HG02870 (cell line): ENCODE results near the gene PDCD11.
"Not testable (repeated sequence)": the region's sequence is repeated elsewhere in the genome, so short reads cannot be mapped to it uniquely, and the experiment has no call there.

Experiments used
- ATAC-seq: cut with Tn5 transposase; IDR thresholded peaks from one replicate; pipeline ENCODE4 v1.9.1; 2021; ENCODE audit warnings: mild to moderate bottlenecking, moderate library complexity; ENCODE audit not compliant: unreplicated experiment

Gene PDCD11, protein sequence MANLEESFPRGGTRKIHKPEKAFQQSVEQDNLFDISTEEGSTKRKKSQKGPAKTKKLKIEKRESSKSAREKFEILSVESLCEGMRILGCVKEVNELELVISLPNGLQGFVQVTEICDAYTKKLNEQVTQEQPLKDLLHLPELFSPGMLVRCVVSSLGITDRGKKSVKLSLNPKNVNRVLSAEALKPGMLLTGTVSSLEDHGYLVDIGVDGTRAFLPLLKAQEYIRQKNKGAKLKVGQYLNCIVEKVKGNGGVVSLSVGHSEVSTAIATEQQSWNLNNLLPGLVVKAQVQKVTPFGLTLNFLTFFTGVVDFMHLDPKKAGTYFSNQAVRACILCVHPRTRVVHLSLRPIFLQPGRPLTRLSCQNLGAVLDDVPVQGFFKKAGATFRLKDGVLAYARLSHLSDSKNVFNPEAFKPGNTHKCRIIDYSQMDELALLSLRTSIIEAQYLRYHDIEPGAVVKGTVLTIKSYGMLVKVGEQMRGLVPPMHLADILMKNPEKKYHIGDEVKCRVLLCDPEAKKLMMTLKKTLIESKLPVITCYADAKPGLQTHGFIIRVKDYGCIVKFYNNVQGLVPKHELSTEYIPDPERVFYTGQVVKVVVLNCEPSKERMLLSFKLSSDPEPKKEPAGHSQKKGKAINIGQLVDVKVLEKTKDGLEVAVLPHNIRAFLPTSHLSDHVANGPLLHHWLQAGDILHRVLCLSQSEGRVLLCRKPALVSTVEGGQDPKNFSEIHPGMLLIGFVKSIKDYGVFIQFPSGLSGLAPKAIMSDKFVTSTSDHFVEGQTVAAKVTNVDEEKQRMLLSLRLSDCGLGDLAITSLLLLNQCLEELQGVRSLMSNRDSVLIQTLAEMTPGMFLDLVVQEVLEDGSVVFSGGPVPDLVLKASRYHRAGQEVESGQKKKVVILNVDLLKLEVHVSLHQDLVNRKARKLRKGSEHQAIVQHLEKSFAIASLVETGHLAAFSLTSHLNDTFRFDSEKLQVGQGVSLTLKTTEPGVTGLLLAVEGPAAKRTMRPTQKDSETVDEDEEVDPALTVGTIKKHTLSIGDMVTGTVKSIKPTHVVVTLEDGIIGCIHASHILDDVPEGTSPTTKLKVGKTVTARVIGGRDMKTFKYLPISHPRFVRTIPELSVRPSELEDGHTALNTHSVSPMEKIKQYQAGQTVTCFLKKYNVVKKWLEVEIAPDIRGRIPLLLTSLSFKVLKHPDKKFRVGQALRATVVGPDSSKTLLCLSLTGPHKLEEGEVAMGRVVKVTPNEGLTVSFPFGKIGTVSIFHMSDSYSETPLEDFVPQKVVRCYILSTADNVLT (N-terminal part only)

DNA sequence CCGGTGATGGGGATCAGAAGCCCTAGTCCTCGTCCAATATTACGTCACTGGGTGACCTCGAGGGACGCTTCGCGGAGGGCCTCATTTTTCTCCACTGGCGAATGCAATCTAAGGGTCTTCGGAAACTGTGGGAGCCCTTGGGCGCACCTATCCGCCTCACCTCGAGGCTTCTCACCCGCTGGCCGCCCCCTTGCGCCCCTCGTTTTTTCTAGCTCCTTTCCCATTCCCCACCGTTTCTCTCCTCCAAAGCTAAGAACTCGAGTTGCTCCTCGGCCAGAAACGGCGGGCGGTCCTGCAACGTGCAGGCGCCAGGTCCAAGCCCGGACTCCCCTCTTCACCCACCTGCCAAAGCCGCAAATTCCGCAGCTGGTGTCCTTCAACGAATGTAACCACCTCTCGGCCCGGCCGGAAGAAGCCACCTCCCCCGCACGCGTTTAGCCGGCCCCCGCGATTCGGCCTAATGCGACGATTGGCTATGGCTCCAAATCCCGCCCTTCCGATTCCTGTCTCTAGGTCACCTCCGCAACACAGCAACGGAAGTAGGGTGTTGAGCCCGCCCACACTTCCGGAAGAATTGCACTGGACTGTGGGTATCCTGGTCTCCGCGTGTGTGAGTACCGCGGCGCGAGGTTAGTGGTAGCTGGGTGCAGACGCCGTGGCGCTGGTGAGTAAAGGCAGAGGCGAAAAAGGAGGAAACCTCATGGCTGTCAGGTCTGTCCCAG is at the start of gene PDCD11, which contains the start of gene ATP5MK:
TSS of gene PDCD11 (plus strand) at position 560 of the 722 bp plus-strand sequence. CDS start 1,801 bp downstream, outside the sequence.
TSS of gene ATP5MK (minus strand) at position 409 of the 722 bp plus-strand sequence. CDS start 4,018 bp downstream, outside the sequence.
- peak; percentile 99 for ATAC-seq

DNA sequence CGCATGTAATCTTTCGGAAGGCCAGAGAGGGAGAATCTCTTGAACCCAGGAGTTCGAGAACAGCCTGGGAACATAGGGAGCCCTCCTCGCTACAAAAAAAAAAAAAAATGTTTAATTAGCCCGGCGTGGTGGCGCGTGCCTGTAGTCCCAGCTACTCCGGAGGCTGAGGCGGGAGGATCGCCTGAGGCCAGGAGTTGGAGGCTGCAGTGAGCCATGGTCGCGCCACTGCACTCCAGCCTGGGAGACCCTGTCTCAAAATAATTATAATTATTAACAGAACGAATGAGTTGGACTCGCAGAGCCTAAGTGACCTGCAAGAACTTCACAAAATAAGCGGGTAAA is 46.3 kb upstream of the PDCD11 start:
- ATAC-seq, result no peak

DNA sequence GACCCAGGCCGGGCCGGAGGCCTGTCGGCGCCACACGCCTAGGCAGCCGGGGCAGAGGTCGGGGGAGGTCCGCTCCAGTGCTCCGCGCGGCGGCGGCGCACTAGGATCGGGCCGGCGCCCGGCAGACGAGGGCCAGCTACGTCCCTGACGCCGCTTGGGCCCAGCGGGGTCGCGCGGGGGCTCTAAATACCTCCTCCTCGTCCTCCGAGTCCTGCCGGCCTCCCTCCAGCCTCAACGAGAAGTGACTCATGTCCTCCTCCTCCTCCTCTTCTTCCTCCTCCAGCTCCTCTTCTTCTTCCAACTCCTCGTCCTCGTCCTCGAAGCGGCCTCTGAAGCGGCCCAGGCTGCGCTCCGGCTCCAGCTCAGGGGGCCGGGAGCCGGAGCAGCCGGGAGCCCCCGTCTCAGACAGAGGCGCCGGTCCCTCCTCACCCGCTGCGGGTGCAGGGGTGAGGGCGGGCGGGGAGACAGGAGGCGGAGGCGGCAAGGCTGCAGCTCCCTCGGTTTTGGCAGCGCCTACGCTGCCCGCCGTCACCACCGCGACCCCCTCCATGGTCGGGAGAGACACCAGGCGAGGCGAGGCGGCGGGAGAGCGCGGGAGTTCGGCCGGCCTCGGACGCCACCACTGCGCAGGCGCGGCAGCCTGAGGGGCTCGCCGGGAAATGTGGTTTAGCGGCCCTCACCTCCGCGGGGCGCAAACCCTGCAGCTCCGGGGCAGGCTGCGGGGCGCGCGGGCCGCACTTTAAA is 45.7 kb upstream of the PDCD11 start, which contains the start of gene PCGF6:
TSS of gene PCGF6 (minus strand) at position 624 of the 744 bp plus-strand sequence. CDS start at position 550, 74 bp downstream.
- ATAC-seq, result peak; percentile 78

DNA sequence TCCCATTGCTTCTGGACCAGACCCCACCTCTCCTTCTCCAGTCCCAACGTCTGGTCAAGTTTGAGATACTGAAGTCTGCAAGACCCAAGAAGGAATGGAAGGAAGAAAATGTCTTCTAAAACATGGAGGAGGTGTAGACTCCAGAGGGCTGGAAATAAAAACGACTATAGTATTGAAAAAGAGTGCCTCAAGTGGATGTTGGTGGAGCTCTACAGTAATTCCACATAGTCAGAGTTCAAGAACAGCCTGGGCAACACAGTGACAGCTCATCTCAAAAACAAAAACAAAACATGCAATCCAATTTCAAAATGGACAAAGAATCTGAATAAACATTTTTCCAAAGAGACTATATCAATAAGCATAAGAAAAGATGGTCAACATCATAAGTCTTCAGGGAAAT is 43.1 kb upstream of the PDCD11 start:
- ATAC-seq, result no peak

DNA sequence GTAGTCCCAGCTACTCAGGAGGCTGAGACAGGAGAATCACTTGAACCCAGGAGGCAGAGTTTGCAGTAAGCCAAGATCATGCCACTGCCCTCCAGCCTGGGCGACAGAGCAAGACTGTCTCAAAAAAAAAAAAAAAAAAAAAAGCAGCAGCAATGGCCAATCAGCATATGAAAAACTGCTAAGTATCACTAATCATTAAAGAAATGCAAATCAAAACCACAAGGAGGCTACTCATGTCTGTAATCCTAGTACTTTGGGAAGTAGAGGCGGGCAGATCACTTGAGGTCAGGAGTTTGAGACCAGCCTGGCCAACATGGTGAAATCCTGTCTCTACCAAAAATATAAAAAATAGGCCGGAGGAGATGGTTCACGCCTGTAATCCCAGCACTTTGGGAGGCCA is 41.9 kb upstream of the PDCD11 start:
- ATAC-seq, result not testable (repeated sequence)

DNA sequence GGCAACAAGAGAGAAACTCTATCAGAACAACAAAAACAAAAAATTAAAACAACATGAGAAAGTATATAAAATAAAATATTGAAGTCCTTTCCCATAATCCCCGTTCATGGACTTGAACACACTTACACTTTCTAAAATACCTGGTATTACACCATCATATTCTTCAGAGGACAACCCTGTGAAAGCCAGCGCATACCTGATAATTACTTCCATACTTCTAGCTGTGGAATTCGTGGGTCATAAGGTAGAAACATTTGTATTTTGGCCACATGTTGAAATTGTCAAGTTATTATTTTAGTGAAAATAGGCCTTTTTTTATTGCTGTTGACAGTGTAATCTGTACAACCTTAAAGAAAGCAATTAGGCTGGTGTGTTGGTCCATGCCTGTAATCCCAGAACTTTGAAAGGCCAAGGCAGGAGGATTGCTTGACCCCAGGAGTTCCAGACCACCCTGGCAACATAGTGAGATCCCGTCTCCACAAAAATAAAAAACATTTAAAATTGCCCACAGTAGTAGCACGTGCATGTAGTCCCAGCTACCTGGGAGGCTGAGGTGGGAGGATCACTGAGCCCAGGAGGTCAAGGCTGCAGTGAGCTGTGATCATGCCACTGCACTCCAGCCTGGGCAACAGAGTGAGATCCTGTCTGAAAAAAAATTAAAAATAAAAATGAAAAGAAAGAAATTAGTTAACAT is 40.4 kb upstream of the PDCD11 start:
- ATAC-seq, result no peak

DNA sequence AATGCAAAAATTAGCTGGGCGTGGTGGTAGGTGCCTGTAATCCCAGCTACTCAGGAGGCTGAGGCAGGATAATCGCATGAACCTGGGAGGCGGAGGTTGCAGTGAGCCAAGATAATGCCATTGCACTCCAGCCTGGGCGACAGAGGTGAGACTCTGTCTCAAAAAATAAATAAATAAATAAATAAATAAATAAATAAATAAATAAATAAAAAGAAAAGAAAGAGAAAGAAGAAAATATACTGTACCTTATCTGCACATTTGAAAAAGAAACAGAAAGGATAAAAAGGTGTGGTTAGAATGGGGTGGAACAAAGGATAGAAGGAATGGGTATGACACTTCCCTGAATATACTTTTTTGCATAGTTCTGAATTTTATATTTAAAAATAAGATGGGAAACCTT is 36.9 kb upstream of the PDCD11 start:
- ATAC-seq, result not testable (repeated sequence)

DNA sequence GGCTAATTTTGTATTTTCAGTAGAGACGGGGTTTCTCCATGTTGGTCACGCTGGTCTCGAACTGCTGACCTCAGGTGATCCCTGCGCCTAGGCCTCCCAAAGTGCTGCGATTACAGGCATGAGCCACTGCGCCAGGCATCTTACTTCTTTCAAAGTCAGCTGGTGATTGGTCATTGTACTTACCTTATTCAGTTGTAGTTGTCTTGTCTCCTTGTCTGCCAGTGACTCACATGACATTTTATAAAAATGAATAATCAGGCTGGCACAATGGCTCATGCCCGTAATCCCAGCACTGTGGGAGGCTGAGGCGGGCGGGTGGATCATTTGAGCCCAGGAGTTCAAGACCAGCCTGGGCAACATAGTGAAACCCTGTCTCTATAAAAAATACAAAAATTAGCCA is 35.6 kb upstream of the PDCD11 start:
- ATAC-seq, result not testable (repeated sequence)

DNA sequence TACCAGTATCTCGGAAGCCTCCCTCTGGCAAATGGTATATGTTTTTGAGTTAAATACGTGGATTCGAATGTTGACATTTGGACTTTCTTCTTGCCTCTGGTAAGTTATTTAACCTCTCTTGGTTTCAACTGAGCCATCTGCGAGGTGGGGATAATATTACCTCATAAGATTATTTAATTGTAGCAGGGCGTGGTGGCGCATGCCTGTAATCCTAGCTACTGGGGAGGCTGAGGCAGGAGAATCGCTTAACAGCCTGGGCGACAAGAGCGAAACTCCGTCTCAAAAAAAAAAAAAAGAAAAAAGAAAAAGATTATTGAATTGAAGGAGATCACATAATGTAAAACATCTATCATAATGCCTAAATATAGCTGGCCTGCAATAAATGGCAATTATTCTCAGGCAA is 29.0 kb upstream of the PDCD11 start:
- ATAC-seq, result no peak

DNA sequence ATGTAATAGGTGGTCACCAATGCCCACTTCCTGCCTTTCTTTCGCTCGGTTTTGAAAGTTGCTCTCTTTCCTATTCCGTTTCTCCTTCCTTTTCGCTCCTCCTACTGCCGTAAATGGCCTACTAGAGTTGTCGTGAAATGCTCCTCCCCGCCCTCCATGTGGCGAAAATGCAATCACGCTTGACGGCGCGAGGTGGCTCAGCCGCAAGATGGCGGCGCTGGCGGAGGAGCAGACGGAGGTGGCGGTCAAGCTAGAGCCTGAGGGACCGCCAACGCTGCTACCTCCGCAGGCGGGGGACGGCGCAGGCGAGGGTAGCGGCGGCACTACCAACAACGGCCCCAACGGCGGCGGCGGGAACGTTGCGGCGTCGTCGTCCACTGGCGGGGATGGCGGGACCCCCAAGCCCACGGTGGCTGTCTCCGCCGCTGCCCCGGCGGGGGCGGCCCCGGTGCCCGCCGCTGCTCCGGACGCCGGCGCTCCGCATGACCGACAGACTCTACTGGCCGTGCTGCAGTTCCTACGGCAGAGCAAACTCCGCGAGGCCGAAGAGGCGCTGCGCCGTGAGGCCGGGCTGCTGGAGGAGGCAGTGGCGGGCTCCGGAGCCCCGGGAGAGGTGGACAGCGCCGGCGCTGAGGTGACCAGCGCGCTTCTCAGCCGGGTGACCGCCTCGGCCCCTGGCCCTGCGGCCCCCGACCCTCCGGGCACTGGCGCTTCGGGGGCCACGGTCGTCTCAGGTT is 28.5 kb upstream of the PDCD11 start, which contains the start of gene TAF5:
TSS of gene TAF5 (plus strand) at position 195 of the 737 bp plus-strand sequence. CDS start at position 209, 14 bp downstream.
- peak; percentile 52 for ATAC-seq

DNA sequence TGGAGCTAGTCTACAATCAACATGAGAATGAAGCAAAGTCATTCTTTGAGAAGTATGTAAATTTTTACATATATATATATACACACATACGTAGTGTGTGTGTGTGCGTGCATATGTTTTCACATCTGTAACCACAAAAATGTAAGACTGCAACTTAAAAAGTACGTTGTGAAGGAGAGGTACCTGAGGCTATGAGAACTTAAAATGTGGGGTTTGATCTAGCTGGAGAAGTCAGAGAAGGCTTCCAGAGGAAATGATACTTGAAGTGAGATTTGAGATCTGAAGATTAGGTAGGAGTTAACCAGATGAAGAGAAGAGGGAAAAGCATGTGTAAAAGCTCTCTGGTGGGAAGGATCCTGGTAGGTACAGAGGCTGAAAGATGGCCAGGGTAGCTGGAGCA is 22.9 kb upstream of the PDCD11 start:
- ATAC-seq, result peak; percentile 54

DNA sequence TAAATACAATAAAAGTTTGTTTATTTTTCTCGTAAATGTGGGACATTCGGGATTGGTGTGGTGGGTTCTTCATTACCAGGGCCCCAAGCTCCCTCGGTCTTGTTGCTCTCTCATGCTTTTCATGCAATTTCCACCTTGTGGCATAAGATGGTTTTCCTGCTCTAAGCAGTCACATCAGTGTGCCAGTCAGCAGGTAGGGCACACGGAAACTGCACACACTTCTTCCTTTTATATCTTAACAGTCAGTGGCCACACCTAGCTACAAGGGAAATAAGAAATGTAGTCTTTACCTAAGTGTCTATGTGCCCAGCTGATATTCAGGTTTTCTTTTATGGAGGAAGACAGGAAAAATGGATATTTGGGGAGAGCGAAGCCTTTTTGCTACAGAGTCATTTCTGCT is 22.2 kb upstream of the PDCD11 start:
- no peak for ATAC-seq

DNA sequence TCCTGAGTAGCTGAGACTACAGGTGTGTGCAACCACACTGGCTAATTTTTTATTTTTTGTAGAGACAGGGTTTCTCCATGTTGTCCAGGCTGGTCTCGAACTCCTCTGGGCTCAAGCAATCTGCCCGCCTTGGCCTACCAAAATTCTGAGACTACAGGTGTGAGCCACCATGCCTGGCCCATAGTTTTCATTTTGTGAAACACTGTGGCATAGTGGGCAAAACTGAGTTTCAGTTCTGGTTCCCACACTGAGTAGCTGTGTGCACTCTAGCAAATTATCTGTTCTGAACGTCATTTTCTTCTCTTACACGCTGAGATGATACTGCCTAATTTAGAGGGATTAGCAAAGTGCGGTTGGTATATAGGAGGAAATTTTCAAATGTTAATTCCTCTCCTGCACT is 13.7 kb upstream of the PDCD11 start:
- ATAC-seq, result no peak

DNA sequence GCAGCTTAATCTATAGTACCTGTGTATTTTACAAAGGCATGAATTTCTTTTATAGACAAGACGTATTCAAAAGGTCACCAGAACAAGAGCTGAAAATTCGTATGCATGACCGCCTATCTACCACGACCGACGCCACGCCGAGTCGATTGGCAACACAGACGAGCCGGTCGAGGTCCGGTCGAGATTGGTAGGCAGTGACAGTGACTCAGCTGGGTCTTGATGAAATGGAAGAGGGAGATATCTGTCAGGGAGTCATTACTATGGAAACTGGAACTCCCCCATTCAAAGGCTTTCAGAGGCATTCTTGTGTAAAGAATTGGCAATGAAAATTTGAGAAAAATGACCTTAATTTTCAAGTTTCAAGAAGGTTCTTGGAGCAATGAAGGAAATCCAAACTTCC is 2.2 kb upstream of the PDCD11 start:
- no peak for ATAC-seq

DNA sequence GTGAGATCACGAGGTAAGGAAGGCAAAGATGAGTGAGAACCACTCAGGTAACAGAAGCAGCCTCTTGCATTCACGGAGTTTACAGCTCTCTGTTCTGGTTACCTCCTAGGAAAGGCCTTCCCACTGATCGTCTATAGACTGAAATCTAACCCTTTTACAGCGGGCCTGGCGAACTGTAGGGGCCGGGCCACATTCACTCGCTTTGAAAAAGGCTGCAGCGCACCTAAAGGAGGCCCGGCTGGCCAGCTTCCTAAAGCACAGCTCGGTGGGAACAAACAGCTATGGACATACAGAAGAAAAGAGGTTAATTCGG is 716 bp upstream of the PDCD11 start:
- ATAC-seq, result no peak

DNA sequence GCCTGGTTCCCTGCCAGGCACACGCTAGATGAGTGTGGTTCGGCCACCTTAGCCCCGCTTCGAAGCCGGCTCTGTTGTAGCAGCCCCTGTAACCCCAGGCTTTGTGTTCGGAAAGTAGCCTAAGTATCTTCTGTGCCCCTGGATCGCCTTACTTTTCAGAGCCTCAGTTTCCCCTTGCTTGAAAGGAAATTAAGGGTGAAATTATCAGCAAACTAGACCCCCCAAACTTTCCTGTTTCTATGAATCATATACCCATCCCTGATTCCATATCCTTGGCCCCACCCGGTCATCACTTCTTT is 312 bp downstream of the PDCD11 start:
- no peak for ATAC-seq

DNA sequence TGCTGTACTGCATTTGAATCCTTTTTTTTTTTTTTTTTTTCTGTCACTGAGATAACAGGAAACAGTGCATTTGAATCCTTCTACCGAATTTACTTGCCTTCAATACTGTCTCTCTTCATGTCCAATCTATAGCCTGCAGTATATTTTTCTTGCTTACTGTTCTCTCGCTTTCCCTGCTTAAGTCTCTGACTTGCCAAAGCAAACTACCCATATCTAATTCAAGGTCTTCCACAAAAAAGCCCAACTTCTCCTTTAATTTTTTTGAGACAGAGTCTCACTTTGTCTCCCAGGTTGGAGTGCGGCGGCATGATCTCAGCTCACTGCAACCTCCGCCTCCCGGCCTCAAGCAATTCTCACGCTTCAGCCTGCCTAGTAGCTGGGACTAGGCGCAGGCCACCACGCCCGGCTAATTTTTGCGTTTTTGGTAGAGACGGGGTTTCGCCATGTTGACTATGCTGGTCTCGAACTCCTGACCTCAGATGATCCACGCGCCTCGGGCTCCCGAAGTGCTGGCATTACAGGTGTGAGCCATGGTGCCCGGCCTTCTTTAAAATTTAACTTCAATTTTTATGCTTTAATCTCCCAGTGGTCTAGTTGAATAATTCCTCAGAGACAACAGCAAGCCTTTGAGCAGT is 882 bp downstream of the PDCD11 start:
- ATAC-seq, result no peak

DNA sequence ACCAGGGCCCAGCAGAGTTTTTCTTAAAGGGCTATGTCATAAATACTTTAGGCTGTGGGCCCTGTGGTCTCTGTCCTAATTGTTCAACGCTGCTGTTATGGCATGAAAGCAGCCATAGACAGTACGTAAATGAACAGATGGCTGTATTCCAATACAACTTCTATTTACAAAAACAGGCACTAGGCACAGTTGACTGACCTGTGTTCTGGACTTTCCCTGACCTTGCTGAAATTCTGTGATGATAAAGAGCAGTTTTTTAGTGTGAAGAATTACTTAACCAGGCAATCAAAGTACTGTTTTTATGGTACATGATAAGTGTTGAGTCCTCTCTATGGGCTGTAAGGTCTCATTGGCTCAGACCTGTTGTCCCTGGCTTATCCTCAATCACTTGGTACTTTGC is 17.1 kb downstream of the PDCD11 start:
- no peak for ATAC-seq
